ENCODE results near the gene LTBP1.

Gene LTBP1

GRCh38 chr2:33433279-33434235 lies 486.8 kb downstream of the LTBP1 start:
- TF ChIP-seq, protein P1, sequence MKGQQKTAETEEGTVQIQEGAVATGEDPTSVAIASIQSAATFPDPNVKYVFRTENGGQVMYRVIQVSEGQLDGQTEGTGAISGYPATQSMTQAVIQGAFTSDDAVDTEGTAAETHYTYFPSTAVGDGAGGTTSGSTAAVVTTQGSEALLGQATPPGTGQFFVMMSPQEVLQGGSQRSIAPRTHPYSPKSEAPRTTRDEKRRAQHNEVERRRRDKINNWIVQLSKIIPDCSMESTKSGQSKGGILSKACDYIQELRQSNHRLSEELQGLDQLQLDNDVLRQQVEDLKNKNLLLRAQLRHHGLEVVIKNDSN (IDR thresholded peaks at IDR 0.05): no peak
- no peak for TF ChIP-seq NFIC (IDR thresholded peaks at IDR 0.05)
- TF ChIP-seq TEAD4 (IDR thresholded peaks at IDR 0.05): no peak
- TF ChIP-seq FOXM1 (IDR thresholded peaks at IDR 0.05; ENCODE audit: borderline replicate concordance, low read depth): no peak
- no peak for TF ChIP-seq TCF12 (IDR thresholded peaks at IDR 0.05; ENCODE audit: low read depth)
- no peak for TF ChIP-seq TAF1 (IDR thresholded peaks at IDR 0.05; ENCODE audit: low read depth)
- no peak for TF ChIP-seq ZBTB7A (IDR thresholded peaks at IDR 0.05; ENCODE audit: low read depth)
- no peak for TF ChIP-seq CEBPB (IDR thresholded peaks at IDR 0.05)
- TF ChIP-seq, protein P2, sequence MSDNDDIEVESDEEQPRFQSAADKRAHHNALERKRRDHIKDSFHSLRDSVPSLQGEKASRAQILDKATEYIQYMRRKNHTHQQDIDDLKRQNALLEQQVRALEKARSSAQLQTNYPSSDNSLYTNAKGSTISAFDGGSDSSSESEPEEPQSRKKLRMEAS (IDR thresholded peaks at IDR 0.05): no peak
- TF ChIP-seq, protein P3, sequence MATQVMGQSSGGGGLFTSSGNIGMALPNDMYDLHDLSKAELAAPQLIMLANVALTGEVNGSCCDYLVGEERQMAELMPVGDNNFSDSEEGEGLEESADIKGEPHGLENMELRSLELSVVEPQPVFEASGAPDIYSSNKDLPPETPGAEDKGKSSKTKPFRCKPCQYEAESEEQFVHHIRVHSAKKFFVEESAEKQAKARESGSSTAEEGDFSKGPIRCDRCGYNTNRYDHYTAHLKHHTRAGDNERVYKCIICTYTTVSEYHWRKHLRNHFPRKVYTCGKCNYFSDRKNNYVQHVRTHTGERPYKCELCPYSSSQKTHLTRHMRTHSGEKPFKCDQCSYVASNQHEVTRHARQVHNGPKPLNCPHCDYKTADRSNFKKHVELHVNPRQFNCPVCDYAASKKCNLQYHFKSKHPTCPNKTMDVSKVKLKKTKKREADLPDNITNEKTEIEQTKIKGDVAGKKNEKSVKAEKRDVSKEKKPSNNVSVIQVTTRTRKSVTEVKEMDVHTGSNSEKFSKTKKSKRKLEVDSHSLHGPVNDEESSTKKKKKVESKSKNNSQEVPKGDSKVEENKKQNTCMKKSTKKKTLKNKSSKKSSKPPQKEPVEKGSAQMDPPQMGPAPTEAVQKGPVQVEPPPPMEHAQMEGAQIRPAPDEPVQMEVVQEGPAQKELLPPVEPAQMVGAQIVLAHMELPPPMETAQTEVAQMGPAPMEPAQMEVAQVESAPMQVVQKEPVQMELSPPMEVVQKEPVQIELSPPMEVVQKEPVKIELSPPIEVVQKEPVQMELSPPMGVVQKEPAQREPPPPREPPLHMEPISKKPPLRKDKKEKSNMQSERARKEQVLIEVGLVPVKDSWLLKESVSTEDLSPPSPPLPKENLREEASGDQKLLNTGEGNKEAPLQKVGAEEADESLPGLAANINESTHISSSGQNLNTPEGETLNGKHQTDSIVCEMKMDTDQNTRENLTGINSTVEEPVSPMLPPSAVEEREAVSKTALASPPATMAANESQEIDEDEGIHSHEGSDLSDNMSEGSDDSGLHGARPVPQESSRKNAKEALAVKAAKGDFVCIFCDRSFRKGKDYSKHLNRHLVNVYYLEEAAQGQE (IDR thresholded peaks at IDR 0.05; ENCODE audit: low read depth): no peak
- TF ChIP-seq YY1 (IDR thresholded peaks at IDR 0.05; ENCODE audit: low read depth): no peak
- no peak for TF ChIP-seq CREB1 (IDR thresholded peaks at IDR 0.05; ENCODE audit: low read depth)
- no peak for TF ChIP-seq RAD21 (IDR thresholded peaks at IDR 0.05; ENCODE audit: low read depth)
- TF ChIP-seq EGR1 (IDR thresholded peaks at IDR 0.05): no peak
- TF ChIP-seq EP300 (IDR thresholded peaks at IDR 0.05; ENCODE audit: borderline replicate concordance): no peak

- TF ChIP-seq TEAD4 (IDR thresholded peaks at IDR 0.05) (no peak), TAF1 (IDR thresholded peaks at IDR 0.05; ENCODE audit: low read depth) (no peak), EP300 (IDR thresholded peaks at IDR 0.05; ENCODE audit: borderline replicate concordance) (no peak), EGR1 (IDR thresholded peaks at IDR 0.05) (no peak), TCF12 (IDR thresholded peaks at IDR 0.05; ENCODE audit: low read depth) (no peak), CEBPB (IDR thresholded peaks at IDR 0.05) (no peak), RAD21 (IDR thresholded peaks at IDR 0.05; ENCODE audit: low read depth) (no peak), ZBTB7A (IDR thresholded peaks at IDR 0.05; ENCODE audit: low read depth) (no peak), NFIC (IDR thresholded peaks at IDR 0.05) (no peak), CREB1 (IDR thresholded peaks at IDR 0.05; ENCODE audit: low read depth) (no peak), YY1 (IDR thresholded peaks at IDR 0.05; ENCODE audit: low read depth) (no peak), FOXM1 (IDR thresholded peaks at IDR 0.05; ENCODE audit: borderline replicate concordance, low read depth) (no peak)
- TF ChIP-seq, protein P2 (IDR thresholded peaks at IDR 0.05): no peak
- TF ChIP-seq, protein P1 (IDR thresholded peaks at IDR 0.05): no peak
- TF ChIP-seq, protein P3 (IDR thresholded peaks at IDR 0.05; ENCODE audit: low read depth): no peak
Measured at GRCh38 chr2:33435518-33435917, 488.8 kb downstream of the LTBP1 start.

- TF ChIP-seq EGR1 (IDR thresholded peaks at IDR 0.05) (no peak), NFIC (IDR thresholded peaks at IDR 0.05) (no peak), TAF1 (IDR thresholded peaks at IDR 0.05; ENCODE audit: low read depth) (no peak), FOXM1 (IDR thresholded peaks at IDR 0.05; ENCODE audit: borderline replicate concordance, low read depth) (no peak), TEAD4 (IDR thresholded peaks at IDR 0.05) (no peak), TCF12 (IDR thresholded peaks at IDR 0.05; ENCODE audit: low read depth) (no peak), YY1 (IDR thresholded peaks at IDR 0.05; ENCODE audit: low read depth) (no peak), CEBPB (IDR thresholded peaks at IDR 0.05) (no peak), RAD21 (IDR thresholded peaks at IDR 0.05; ENCODE audit: low read depth) (no peak), ZBTB7A (IDR thresholded peaks at IDR 0.05; ENCODE audit: low read depth) (no peak), CREB1 (IDR thresholded peaks at IDR 0.05; ENCODE audit: low read depth) (no peak), EP300 (IDR thresholded peaks at IDR 0.05; ENCODE audit: borderline replicate concordance) (no peak)
- TF ChIP-seq, protein P1 (IDR thresholded peaks at IDR 0.05): no peak
- TF ChIP-seq, protein P3 (IDR thresholded peaks at IDR 0.05; ENCODE audit: low read depth): no peak
- TF ChIP-seq, protein P2 (IDR thresholded peaks at IDR 0.05): no peak
Measured at GRCh38 chr2:33436083-33436482, 489.3 kb downstream of the LTBP1 start.

Measured in Ishikawa (cell line).